Parathyroid adenoma (tissue), 2 donors: Measurements from ENCODE around the gene FGR.

ENCODE experiments used
- H2AFZ ChIP-seq: fragments of 300-600 bp; sonication (generic); one replicate; pipeline ENCODE4 v1.7.0; 2017; ENCODE audit warnings: antibody characterized with exemption, mild to moderate bottlenecking
- H3K27ac ChIP-seq: fragments of 300-600 bp; sonication (generic); one replicate; pipeline ENCODE4 v1.7.0; 2017
- H3K27me3 ChIP-seq: fragments of 300-600 bp; sonication (generic); one replicate; pipeline ENCODE4 v1.7.0; 2017; ENCODE audit warnings: low read length; ENCODE audit not compliant: control insufficient read depth, insufficient read depth
- H3K36me3 ChIP-seq: fragments of 300-600 bp; sonication (generic); one replicate; pipeline ENCODE4 v1.7.0; 2017; ENCODE audit warnings: low read length; ENCODE audit not compliant: control insufficient read depth, insufficient read depth
- H3K4me1 ChIP-seq: fragments of 300-600 bp; sonication (generic); one replicate; pipeline ENCODE4 v1.7.0; 2017; ENCODE audit warnings: control low read depth
- H3K4me2 ChIP-seq: fragments of 300-600 bp; sonication (generic); one replicate; pipeline ENCODE4 v1.7.0; 2017; ENCODE audit warnings: low read length
- H3K4me3 ChIP-seq: fragments of 300-600 bp; sonication (generic); one replicate; pipeline ENCODE4 v1.7.0; 2017; ENCODE audit warnings: low read depth, low read length
- H3K79me2 ChIP-seq: fragments of 300-600 bp; sonication (generic); one replicate; pipeline ENCODE4 v1.7.0; 2017; ENCODE audit warnings: control low read depth
- H3K9ac ChIP-seq: fragments of 300-600 bp; sonication (generic); one replicate; pipeline ENCODE4 v1.7.0; 2017; ENCODE audit warnings: mild to moderate bottlenecking
- H3K9me3 ChIP-seq: fragments of 300-600 bp; sonication (generic); one replicate; pipeline ENCODE4 v1.7.0; 2017; ENCODE audit warnings: low read length; ENCODE audit not compliant: control insufficient read depth
- CTCF ChIP-seq: fragments of 300-600 bp; sonication (generic); IDR thresholded peaks from one replicate; pipeline ENCODE4 v1.7.0; 2017; ENCODE audit warnings: antibody characterized with exemption, mild to moderate bottlenecking
- donor health status: primary hyperparathyroidism.

Gene FGR

DNA sequence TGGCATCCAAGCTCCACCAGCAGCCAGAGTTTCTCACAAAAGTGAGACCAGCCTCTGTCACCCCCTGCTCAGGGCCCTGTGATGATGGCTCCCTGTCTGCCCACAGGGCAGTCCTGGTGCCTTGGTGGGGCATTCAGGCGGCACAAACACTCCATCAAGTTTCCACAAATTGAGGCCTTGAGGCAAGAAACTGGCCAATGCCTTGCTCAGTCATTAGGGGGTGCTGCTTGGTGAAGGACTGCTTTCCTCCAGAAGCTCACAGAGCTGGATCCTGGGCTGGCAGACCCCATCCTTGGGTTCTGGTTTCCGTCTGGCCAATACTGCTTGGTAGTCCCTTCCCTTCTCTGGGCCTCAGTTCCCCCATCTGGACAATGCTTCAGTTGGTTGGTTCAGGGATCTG, 18.5 kb downstream of the FGR start:
- H3K9ac ChIP-seq, result no peak overlapping the region
- no peak for TF ChIP-seq CTCF
- H3K79me2 ChIP-seq, result no peaks in the 10 kb centered on the region
- no peak overlapping the region for H3K27ac ChIP-seq
- H3K9me3 ChIP-seq, result no peaks in the 10 kb centered on the region
- no peak overlapping the region for H3K4me3 ChIP-seq
- no peaks in the 10 kb centered on the region for H3K27me3 ChIP-seq
- no peak overlapping the region for H3K4me2 ChIP-seq
- no peaks in the 10 kb centered on the region for H3K36me3 ChIP-seq
- H2AFZ ChIP-seq, result no peak overlapping the region
- no peaks in the 10 kb centered on the region for H3K4me1 ChIP-seq

DNA sequence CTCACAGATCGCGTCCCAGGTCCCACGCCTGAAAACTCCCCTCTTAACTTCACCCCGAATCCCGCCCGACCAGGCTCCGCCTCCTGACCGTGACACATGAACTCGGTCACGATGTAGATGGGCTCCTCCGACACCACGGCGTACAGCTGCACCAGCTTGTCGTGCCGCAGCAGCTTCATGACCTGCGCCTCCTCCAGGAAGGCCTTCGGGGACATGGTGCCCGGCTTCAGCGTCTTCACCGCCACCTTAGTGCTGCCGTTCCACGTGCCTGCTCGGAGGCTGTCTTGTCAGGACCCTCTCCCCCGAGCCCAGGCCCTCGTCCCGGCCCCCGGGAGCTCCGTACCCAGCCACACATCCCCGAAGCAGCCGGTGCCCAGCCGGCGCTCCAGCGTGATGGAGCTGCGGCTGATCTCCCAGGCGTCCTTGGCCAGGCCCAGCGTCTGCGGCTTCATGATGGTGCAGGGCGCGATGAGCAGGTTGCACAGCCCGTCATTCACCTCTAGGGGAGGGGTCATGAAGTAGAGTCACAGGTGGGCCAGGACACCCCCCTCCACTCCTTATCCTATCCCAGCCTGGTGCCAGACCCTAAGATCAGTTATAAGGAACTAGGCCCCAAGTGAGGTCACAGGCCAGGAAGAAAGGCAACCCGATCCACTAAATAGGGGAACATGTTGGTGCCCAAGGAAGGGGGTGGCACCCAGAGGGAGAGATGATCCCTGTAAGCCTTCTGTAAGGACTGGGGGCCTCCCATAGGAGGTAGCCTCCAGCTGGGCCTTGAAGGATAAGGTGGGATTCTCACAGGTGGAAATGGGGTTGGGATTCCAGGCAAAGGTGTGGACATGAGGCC, 19.4 kb downstream of the FGR start:
- TF ChIP-seq CTCF, result no peak
- H3K36me3 ChIP-seq, result no peaks in the 10 kb centered on the region

DNA sequence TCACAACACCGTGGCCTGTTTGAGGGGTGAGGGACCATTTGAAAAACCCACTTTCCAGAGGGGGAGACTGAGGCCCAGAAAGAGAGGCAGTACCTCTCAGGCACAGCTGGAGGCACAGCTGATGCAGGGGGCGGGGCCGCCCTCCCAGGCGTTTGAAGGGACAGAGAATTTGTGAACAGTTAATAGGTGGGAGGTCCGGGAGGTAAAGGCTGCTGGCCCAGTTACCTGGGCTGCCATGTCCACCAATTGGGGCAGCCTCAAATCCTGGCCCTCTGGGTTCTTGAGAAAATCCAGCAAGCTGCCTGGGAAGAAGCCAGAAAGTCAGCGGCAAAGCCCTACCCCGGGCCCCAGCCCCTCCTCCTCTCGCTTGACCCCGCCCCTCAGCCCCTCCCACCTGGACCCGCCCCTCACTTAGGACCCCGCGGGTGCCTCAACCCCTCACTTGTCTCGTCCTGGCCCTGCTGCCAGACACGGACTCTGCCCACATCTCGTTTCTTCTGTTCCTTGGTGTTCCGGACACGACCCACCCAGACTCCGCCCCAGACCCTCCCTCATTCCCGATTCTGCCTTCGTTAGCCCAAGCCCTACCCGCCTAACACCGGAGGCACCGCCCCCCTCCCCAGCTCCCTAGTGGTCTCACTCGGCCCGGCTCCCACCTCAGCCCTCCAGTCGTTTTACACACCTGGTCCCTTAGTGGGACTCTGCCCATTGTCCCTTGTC, 20.2 kb downstream of the FGR start:
- H3K4me1 ChIP-seq, result no peaks in the 10 kb centered on the region
- no peak overlapping the region for H3K9ac ChIP-seq
- H3K27ac ChIP-seq, result no peak overlapping the region
- no peaks in the 10 kb centered on the region for H3K9me3 ChIP-seq
- no peak overlapping the region for H3K4me3 ChIP-seq
- H3K36me3 ChIP-seq, result no peaks in the 10 kb centered on the region
- H3K79me2 ChIP-seq, result no peaks in the 10 kb centered on the region
- H2AFZ ChIP-seq, result no peak overlapping the region
- TF ChIP-seq CTCF, result no peak
- H3K4me2 ChIP-seq, result no peak overlapping the region
- H3K27me3 ChIP-seq, result no peaks in the 10 kb centered on the region

More for the DNA sequence above, 19.4 kb downstream of the FGR start:
- Histone ChIP-seq H3K27ac (no peak overlapping the region), H3K4me3 (no peak overlapping the region), H3K4me2 (no peak overlapping the region), H3K9ac (no peak overlapping the region), H2AFZ (no peak overlapping the region), H3K79me2 (no peaks in the 10 kb centered on the region), H3K27me3 (no peaks in the 10 kb centered on the region), H3K9me3 (no peaks in the 10 kb centered on the region), H3K4me1 (no peaks in the 10 kb centered on the region)

DNA sequence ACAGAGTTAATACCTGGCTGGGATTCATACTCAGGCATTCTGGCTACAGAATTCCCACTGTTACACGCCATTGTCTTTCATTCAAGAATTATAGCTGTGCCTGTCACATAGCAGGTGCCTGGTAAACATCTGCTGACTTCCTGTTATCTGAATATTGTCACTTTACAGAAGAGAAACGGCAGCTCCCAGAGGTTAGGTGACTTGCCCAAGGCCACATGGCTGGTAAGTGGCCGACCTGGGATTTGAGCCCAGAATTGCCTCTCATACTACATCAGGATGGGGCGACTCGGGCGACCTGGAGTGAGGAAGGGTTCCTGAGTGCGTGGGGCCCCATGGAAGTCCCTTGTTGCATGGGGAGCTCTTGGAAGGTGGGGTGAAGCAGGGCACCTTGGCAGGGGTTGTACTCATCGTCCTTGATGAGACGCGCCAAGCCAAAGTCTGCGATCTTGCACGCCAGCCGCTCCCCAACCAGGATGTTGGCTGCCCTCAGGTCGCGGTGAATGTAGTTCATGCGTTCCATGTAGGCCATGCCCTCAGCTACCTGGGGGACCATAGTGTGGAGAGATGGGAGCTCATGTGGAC, 20.9 kb downstream of the FGR start:
- no peaks in the 10 kb centered on the region for H3K36me3 ChIP-seq
- H2AFZ ChIP-seq, result no peak overlapping the region
- H3K9me3 ChIP-seq, result no peaks in the 10 kb centered on the region
- no peaks in the 10 kb centered on the region for H3K27me3 ChIP-seq
- no peaks in the 10 kb centered on the region for H3K79me2 ChIP-seq
- H3K4me2 ChIP-seq, result no peak overlapping the region
- no peaks in the 10 kb centered on the region for H3K4me1 ChIP-seq
- TF ChIP-seq CTCF, result no peak
- H3K27ac ChIP-seq, result no peak overlapping the region
- no peak overlapping the region for H3K4me3 ChIP-seq
- H3K9ac ChIP-seq, result no peak overlapping the region
